Measurements from ENCODE around the gene CSMD2. TPM values are rescaled to one million over a fixed set of nuclear protein-coding genes. Genes with fewer than 3 reads are reported as not detected.

The CSMD2 gene
- total RNA-seq, 1 donor from 2014 or later: 0.52 TPM

DNA sequence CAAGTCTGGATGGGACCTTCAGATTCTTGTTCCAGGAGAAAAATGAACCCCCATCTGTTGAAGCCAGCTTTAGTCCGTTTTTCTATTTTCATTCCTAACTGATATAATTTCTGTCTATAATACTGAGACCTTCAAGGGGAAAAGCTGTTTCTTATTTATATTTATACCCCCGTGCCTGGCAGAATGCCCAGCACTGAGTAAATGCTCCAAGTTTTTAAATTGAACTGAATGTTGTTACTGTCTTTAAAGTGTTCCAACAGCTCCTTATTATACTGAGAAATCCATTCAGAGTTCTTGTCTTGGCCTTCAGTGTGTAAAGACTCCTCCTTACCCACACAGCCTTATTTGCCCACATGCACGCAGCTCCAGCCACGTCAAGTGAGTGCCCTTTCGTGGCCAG lies 479.8 kb downstream of the CSMD2 start:
- Histone ChIP-seq H3K27me3 (ENCODE audit: control insufficient read depth in 3 of 3, insufficient read depth in 3 of 3, low read length in 3 of 3) (peaks cover 5 to 22% (median 14%) of the 10 kb centered on the region in 3 donors), H3K9me3 (ENCODE audit: control insufficient read depth in 3 of 3, low read length in 3 of 3) (no peaks in the 10 kb centered on the region), H3K36me3 (ENCODE audit: control insufficient read depth in 3 of 3, insufficient read depth in 3 of 3, low read length in 3 of 3) (no peaks in the 10 kb centered on the region), H3K4me1 (ENCODE audit: control insufficient read depth in 3 of 3, insufficient read depth in 3 of 3, low read length in 3 of 3) (no peaks in the 10 kb centered on the region), H3K9ac (ENCODE audit: low read depth in 1 of 3, low read length in 3 of 3) (no peak overlapping the region), H3K27ac (ENCODE audit: low read depth, low read length) (no peak overlapping the region), H3K4me3 (ENCODE audit: low read length in 3 of 3) (no peak overlapping the region)

GRCh38 chr1:33684396-33685179 lies 480.4 kb downstream of the CSMD2 start:
- Histone ChIP-seq H3K9me3 (ENCODE audit: control insufficient read depth in 3 of 3, low read length in 3 of 3) (no peaks in the 10 kb centered on the region), H3K27ac (ENCODE audit: low read depth, low read length) (no peak overlapping the region), H3K27me3 (ENCODE audit: control insufficient read depth in 3 of 3, insufficient read depth in 3 of 3, low read length in 3 of 3) (peaks cover 5 to 22% (median 14%) of the 10 kb centered on the region in 3 donors), H3K9ac (ENCODE audit: low read depth in 1 of 3, low read length in 3 of 3) (no peak overlapping the region), H3K4me3 (ENCODE audit: low read length in 3 of 3) (no peak overlapping the region), H3K36me3 (ENCODE audit: control insufficient read depth in 3 of 3, insufficient read depth in 3 of 3, low read length in 3 of 3) (no peaks in the 10 kb centered on the region), H3K4me1 (ENCODE audit: control insufficient read depth in 3 of 3, insufficient read depth in 3 of 3, low read length in 3 of 3) (no peaks in the 10 kb centered on the region)

DNA sequence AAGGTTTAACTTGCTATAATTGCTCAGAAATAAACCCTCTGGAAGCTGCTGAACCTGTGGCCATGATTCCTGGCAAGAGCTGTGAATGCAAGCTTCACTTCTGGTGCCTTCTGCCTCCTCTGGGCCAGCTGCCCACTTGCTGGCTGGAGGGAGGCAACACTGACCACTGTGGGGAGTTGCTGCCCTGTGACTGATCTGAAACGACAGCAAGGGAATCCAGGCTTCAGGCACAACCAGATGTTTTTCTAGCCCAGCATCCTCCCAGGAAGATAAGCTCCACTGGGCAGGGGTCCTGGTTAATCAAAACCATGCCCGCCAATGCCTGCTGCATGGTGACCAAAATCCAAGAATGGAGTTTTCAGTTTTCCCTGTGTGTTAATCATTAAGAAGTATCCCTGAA lies 481.1 kb downstream of the CSMD2 start:
- no peaks in the 10 kb centered on the region for H3K9me3 ChIP-seq (ENCODE audit: control insufficient read depth in 3 of 3, low read length in 3 of 3)
- no peak overlapping the region for H3K9ac ChIP-seq (ENCODE audit: low read depth in 1 of 3, low read length in 3 of 3)
- no peak overlapping the region for H3K4me3 ChIP-seq (ENCODE audit: low read length in 3 of 3)
- H3K27me3 ChIP-seq (ENCODE audit: control insufficient read depth in 3 of 3, insufficient read depth in 3 of 3, low read length in 3 of 3): peaks cover 5 to 16% (median 14%) of the 10 kb centered on the region in 3 donors
- H3K27ac ChIP-seq (ENCODE audit: low read depth, low read length): no peak overlapping the region
- H3K36me3 ChIP-seq (ENCODE audit: control insufficient read depth in 3 of 3, insufficient read depth in 3 of 3, low read length in 3 of 3): no peaks in the 10 kb centered on the region
- H3K4me1 ChIP-seq (ENCODE audit: control insufficient read depth in 3 of 3, insufficient read depth in 3 of 3, low read length in 3 of 3): no peaks in the 10 kb centered on the region

- no peak overlapping the region for H3K27ac ChIP-seq (ENCODE audit: low read depth, low read length)
- no peaks in the 10 kb centered on the region for H3K9me3 ChIP-seq (ENCODE audit: control insufficient read depth in 3 of 3, low read length in 3 of 3)
- no peaks in the 10 kb centered on the region for H3K4me1 ChIP-seq (ENCODE audit: control insufficient read depth in 3 of 3, insufficient read depth in 3 of 3, low read length in 3 of 3)
- H3K36me3 ChIP-seq (ENCODE audit: control insufficient read depth in 3 of 3, insufficient read depth in 3 of 3, low read length in 3 of 3): no peaks in the 10 kb centered on the region
- H3K27me3 ChIP-seq (ENCODE audit: control insufficient read depth in 3 of 3, insufficient read depth in 3 of 3, low read length in 3 of 3): peaks cover 5 to 15% (median 14%) of the 10 kb centered on the region in 3 donors
- no peak overlapping the region for H3K4me3 ChIP-seq (ENCODE audit: low read length in 3 of 3)
- no peak overlapping the region for H3K9ac ChIP-seq (ENCODE audit: low read depth in 1 of 3, low read length in 3 of 3)
Observed at GRCh38 chr1:33682371-33682770, 482.7 kb downstream of the CSMD2 start.

DNA sequence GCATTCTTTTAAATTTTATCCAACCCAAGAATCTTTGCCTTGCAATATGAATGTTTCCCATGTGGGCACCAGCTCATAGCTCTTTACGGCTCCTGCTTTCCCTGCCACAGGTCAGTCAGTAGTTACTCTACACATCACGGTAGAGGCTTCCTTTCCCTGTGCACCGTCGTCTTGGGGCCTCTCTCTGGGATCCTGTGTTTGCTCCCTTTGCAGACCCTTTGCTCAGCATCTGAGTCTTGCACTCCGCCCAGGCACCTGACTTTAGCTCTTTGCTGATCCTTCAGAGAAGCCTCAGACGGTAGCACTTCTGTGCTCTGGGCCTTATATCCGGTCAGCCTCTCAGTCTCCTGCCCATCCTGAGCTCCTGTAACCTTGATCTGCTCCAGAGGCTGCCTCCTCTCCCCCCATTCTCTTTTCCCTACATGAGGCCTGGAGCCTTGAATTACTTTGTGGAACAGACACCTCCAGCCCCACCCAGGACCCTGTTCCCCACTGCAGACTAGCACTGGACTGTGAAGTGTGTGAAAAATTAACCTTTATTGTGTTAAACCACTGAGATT lies 484.7 kb downstream of the CSMD2 start:
- Histone ChIP-seq H3K27ac (ENCODE audit: low read depth, low read length) (no peak overlapping the region), H3K27me3 (ENCODE audit: control insufficient read depth in 3 of 3, insufficient read depth in 3 of 3, low read length in 3 of 3) (peaks cover 0 to 13% (median under 1%) of the 10 kb centered on the region in 3 donors), H3K4me1 (ENCODE audit: control insufficient read depth in 3 of 3, insufficient read depth in 3 of 3, low read length in 3 of 3) (no peaks in the 10 kb centered on the region), H3K36me3 (ENCODE audit: control insufficient read depth in 3 of 3, insufficient read depth in 3 of 3, low read length in 3 of 3) (no peaks in the 10 kb centered on the region), H3K9me3 (ENCODE audit: control insufficient read depth in 3 of 3, low read length in 3 of 3) (no peaks in the 10 kb centered on the region), H3K9ac (ENCODE audit: low read depth in 1 of 3, low read length in 3 of 3) (no peak overlapping the region), H3K4me3 (ENCODE audit: low read length in 3 of 3) (no peak overlapping the region)

- Histone ChIP-seq H3K9ac (ENCODE audit: low read depth in 1 of 3, low read length in 3 of 3) (no peak overlapping the region), H3K27me3 (ENCODE audit: control insufficient read depth in 3 of 3, insufficient read depth in 3 of 3, low read length in 3 of 3) (peaks cover 4 to 5% (median 4%) of the 10 kb centered on the region in 3 donors), H3K9me3 (ENCODE audit: control insufficient read depth in 3 of 3, low read length in 3 of 3) (no peaks in the 10 kb centered on the region), H3K4me1 (ENCODE audit: control insufficient read depth in 3 of 3, insufficient read depth in 3 of 3, low read length in 3 of 3) (no peaks in the 10 kb centered on the region), H3K4me3 (ENCODE audit: low read length in 3 of 3) (no peak overlapping the region), H3K36me3 (ENCODE audit: control insufficient read depth in 3 of 3, insufficient read depth in 3 of 3, low read length in 3 of 3) (no peaks in the 10 kb centered on the region), H3K27ac (ENCODE audit: low read depth, low read length) (no peak overlapping the region)
Observed at GRCh38 chr1:33670567-33670966, 494.5 kb downstream of the CSMD2 start.

- no peaks in the 10 kb centered on the region for H3K4me1 ChIP-seq (ENCODE audit: control insufficient read depth in 3 of 3, insufficient read depth in 3 of 3, low read length in 3 of 3)
- no peak overlapping the region for H3K27ac ChIP-seq (ENCODE audit: low read depth, low read length)
- no peaks in the 10 kb centered on the region for H3K36me3 ChIP-seq (ENCODE audit: control insufficient read depth in 3 of 3, insufficient read depth in 3 of 3, low read length in 3 of 3)
- no peaks in the 10 kb centered on the region for H3K9me3 ChIP-seq (ENCODE audit: control insufficient read depth in 3 of 3, low read length in 3 of 3)
- no peak overlapping the region for H3K9ac ChIP-seq (ENCODE audit: low read depth in 1 of 3, low read length in 3 of 3)
- peaks cover 4 to 7% (median 5%) of the 10 kb centered on the region in 3 donors for H3K27me3 ChIP-seq (ENCODE audit: control insufficient read depth in 3 of 3, insufficient read depth in 3 of 3, low read length in 3 of 3)
- no peak overlapping the region for H3K4me3 ChIP-seq (ENCODE audit: low read length in 3 of 3)
Observed at GRCh38 chr1:33668695-33669094, 496.3 kb downstream of the CSMD2 start.

DNA sequence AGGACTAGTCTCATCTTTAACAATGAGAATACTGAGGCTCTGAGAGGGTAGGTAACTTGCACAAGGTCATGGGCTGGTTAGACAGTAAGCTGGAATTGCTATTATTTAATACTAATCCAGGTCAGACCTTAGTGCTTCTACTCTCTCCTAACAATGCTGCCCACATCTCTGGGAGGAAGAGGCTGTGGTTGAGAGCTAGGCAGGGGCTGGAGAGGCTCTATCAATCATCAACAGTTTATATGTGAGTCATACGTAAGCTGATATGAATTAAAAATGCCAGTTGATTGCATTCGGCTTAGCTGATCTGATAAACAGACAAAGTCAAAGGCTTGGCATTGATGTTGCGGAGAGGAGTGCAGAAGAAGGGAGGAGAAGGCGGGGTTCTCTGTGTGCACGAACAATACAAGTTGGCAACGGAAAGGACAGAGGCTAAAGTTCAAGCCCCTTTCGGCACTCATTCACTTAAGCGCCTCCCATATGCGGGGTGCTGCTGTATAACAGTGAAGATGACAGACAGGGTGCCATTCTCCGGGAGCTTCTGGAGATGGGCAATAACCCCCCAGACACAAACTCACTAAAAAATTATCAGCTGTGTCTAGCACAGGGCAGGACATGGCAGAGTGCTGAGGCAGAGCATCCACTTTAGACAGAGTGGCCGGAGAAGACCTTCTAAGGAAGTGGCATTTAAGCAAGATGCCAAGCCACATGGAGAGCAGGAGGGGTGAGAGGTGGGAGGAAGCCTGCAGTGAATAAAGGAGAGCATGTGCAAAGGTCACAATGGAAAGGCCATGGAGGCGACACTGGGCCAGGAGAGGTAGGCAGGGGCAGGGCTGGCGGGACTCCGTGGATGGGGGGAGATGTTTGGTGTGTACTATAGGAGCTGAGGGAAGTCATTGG lies 497.4 kb downstream of the CSMD2 start:
- Histone ChIP-seq H3K27me3 (ENCODE audit: control insufficient read depth in 3 of 3, insufficient read depth in 3 of 3, low read length in 3 of 3) (peaks cover 4 to 8% (median 5%) of the 10 kb centered on the region in 3 donors), H3K27ac (ENCODE audit: low read depth, low read length) (no peak overlapping the region), H3K4me3 (ENCODE audit: low read length in 3 of 3) (no peak overlapping the region), H3K9ac (ENCODE audit: low read depth in 1 of 3, low read length in 3 of 3) (no peak overlapping the region), H3K4me1 (ENCODE audit: control insufficient read depth in 3 of 3, insufficient read depth in 3 of 3, low read length in 3 of 3) (no peaks in the 10 kb centered on the region), H3K36me3 (ENCODE audit: control insufficient read depth in 3 of 3, insufficient read depth in 3 of 3, low read length in 3 of 3) (no peaks in the 10 kb centered on the region), H3K9me3 (ENCODE audit: control insufficient read depth in 3 of 3, low read length in 3 of 3) (no peaks in the 10 kb centered on the region)

- no peaks in the 10 kb centered on the region for H3K36me3 ChIP-seq (ENCODE audit: control insufficient read depth in 3 of 3, insufficient read depth in 3 of 3, low read length in 3 of 3)
Observed at GRCh38 chr1:33666616-33667015, 498.4 kb downstream of the CSMD2 start.

More at GRCh38 chr1:33666616-33667015, 498.4 kb downstream of the CSMD2 start:
- Histone ChIP-seq H3K4me3 (ENCODE audit: low read length in 3 of 3) (no peak overlapping the region), H3K4me1 (ENCODE audit: control insufficient read depth in 3 of 3, insufficient read depth in 3 of 3, low read length in 3 of 3) (no peaks in the 10 kb centered on the region), H3K27ac (ENCODE audit: low read depth, low read length) (no peak overlapping the region), H3K9ac (ENCODE audit: low read depth in 1 of 3, low read length in 3 of 3) (no peak overlapping the region), H3K9me3 (ENCODE audit: control insufficient read depth in 3 of 3, low read length in 3 of 3) (no peaks in the 10 kb centered on the region), H3K27me3 (ENCODE audit: control insufficient read depth in 3 of 3, insufficient read depth in 3 of 3, low read length in 3 of 3) (peaks cover 4 to 9% (median 5%) of the 10 kb centered on the region in 3 donors)

All from skeletal muscle tissue (tissue), 4 donors.